Measurements from ENCODE around the gene GUCA2B. TPM values are rescaled to one million over a fixed set of nuclear protein-coding genes. Genes with fewer than 3 reads are reported as not detected.

The GUCA2B gene
- total RNA-seq, 3 donors from 2014 or later = 153 to 381 (median 176) TPM

DNA sequence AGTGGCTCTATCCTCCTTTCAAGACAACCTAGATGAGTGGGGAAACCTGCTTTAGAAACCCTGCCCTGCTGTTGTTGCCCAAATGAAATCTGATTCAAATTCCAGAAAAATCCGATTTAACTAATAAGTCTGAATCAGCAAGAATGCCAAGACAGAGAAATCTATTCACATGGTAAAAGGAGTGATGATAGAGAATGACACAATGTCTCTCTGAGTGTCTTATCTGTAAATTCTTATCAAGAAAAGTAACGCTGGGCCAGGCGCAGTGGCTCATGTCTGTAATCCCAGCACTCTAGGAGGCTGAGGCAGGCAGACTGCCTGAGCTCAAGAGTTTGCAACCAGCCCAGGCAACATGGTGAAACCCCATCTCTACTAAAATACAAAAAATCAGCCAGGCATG lies 25.0 kb downstream of the GUCA2B start:
- H3K4me1 ChIP-seq (ENCODE audit: low read depth) = no peaks in the 10 kb centered on the region
- H3K4me3 ChIP-seq = no peak overlapping the region
- intact Hi-C loops (cut with DNase I, micrococcal nuclease) = no loop called here
- ATAC-seq (no peak), DNase-seq (no peak)
- no peaks in the 10 kb centered on the region for H3K36me3 ChIP-seq (ENCODE audit: low read depth)
- no peaks in the 10 kb centered on the region for H3K9me3 ChIP-seq
- TF ChIP-seq, protein P1, sequence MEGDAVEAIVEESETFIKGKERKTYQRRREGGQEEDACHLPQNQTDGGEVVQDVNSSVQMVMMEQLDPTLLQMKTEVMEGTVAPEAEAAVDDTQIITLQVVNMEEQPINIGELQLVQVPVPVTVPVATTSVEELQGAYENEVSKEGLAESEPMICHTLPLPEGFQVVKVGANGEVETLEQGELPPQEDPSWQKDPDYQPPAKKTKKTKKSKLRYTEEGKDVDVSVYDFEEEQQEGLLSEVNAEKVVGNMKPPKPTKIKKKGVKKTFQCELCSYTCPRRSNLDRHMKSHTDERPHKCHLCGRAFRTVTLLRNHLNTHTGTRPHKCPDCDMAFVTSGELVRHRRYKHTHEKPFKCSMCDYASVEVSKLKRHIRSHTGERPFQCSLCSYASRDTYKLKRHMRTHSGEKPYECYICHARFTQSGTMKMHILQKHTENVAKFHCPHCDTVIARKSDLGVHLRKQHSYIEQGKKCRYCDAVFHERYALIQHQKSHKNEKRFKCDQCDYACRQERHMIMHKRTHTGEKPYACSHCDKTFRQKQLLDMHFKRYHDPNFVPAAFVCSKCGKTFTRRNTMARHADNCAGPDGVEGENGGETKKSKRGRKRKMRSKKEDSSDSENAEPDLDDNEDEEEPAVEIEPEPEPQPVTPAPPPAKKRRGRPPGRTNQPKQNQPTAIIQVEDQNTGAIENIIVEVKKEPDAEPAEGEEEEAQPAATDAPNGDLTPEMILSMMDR (IDR thresholded peaks at IDR 0.05) = no peak

DNA sequence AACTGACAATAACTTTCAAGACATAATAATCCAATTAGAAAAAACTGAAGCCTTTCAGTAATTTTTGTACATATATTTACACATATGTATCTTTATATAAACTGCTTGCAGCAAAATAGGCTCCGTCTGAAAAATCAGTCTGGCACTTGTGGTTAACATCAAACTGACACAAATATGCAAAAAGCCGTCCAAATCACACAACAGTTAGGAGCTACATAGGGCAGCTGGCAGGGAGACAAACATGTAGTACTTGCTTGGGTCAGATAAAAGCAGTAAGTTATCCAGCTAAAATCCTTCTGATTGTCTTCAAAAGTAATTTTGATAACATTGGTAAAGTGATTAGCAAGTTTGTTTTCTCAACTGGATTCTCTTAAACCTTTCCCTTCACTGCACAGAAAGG lies 26.1 kb downstream of the GUCA2B start:
- ATAC-seq = no peak
- TF ChIP-seq, protein P1 (IDR thresholded peaks at IDR 0.05) = no peak
- intact Hi-C loops (cut with DNase I, micrococcal nuclease) = no loop called here
- Histone ChIP-seq H3K4me3 (no peak overlapping the region), H3K9me3 (no peaks in the 10 kb centered on the region), H3K36me3 (ENCODE audit: low read depth) (no peaks in the 10 kb centered on the region), H3K4me1 (ENCODE audit: low read depth) (no peaks in the 10 kb centered on the region)
- DNase-seq = no peak

DNA sequence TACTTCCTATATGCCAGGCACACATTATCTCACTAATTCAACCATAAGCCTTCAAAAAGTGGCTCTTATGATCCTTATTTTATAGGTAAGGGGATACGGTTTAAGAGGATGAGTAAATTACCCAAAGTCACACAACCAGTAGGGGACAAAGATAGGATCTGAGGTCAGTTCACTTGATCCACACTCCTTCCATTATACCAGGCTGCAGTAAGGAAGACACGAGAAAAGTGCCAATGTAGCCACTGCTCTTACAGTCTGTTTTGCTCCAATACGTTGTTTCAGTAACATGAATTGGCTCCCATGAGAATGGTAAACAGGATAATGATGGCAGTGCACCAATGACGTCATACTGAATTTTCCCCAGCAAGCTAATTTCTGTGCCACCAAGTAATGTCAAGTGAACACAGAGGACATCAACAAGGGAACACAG lies 26.7 kb downstream of the GUCA2B start:
- Histone ChIP-seq H3K9me3 (no peaks in the 10 kb centered on the region), H3K4me1 (ENCODE audit: low read depth) (no peaks in the 10 kb centered on the region), H3K4me3 (no peak overlapping the region), H3K36me3 (ENCODE audit: low read depth) (no peaks in the 10 kb centered on the region)
- intact Hi-C loops (cut with DNase I, micrococcal nuclease) = no loop called here
- DNase-seq (no peak), ATAC-seq (no peak)
- TF ChIP-seq, protein P1 (IDR thresholded peaks at IDR 0.05) = no peak

GRCh38 chr1:42181687-42182086 lies 28.5 kb downstream of the GUCA2B start:
- Histone ChIP-seq H3K36me3 (ENCODE audit: low read depth) (no peaks in the 10 kb centered on the region), H3K4me1 (ENCODE audit: low read depth) (no peaks in the 10 kb centered on the region), H3K4me3 (no peak overlapping the region), H3K9me3 (no peaks in the 10 kb centered on the region)
- DNase-seq (no peak), ATAC-seq (no peak)
- intact Hi-C loops (cut with DNase I, micrococcal nuclease) = no loop called here
- TF ChIP-seq, protein P1 (IDR thresholded peaks at IDR 0.05) = no peak

- DNase-seq (no peak), ATAC-seq (no peak)
- Histone ChIP-seq H3K9me3 (no peaks in the 10 kb centered on the region), H3K36me3 (ENCODE audit: low read depth) (no peaks in the 10 kb centered on the region), H3K4me1 (ENCODE audit: low read depth) (no peaks in the 10 kb centered on the region), H3K4me3 (no peak overlapping the region)
- intact Hi-C loops (cut with DNase I, micrococcal nuclease) = no loop called here
- TF ChIP-seq, protein P1 (IDR thresholded peaks at IDR 0.05) = no peak
These were observed 30.2 kb downstream of the GUCA2B start for GRCh38 chr1:42183210-42183956.

DNA sequence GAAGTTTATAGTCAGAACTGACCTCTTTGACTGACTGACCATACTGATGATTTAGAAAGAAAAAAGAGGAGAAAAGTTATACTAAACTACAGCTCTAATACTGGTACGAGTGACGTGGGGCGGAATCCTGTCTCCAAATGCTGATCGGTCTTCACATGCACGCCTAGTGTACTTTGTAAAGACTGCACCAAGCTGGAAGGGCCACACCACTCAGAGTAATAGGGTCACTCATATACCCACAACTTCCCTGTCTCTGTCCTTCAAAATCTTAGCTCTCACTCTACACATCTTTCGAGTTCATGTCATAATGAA lies 30.7 kb downstream of the GUCA2B start:
- intact Hi-C loops (cut with DNase I, micrococcal nuclease) = no loop called here
- Histone ChIP-seq H3K36me3 (ENCODE audit: low read depth) (no peaks in the 10 kb centered on the region), H3K4me3 (no peak overlapping the region), H3K4me1 (ENCODE audit: low read depth) (no peaks in the 10 kb centered on the region), H3K9me3 (no peaks in the 10 kb centered on the region)
- no peak for DNase-seq
- TF ChIP-seq, protein P1 (IDR thresholded peaks at IDR 0.05) = no peak
- no peak for ATAC-seq
